GM19395 (cell line): ENCODE results near the gene UCK1.
A peak's percentile ranks its signal among the peaks of the same experiment; 100 is the strongest.
"Not testable (repeated sequence)": the region's sequence is repeated elsewhere in the genome, so short reads cannot be mapped to it uniquely, and the experiment has no call there.

Experiments
- ATAC-seq: cut with Tn5 transposase; IDR thresholded peaks from one replicate; pipeline ENCODE4 v1.9.1; 2021; ENCODE audit warnings: mild to moderate bottlenecking, moderate library complexity; ENCODE audit not compliant: unreplicated experiment

The UCK1 gene

DNA sequence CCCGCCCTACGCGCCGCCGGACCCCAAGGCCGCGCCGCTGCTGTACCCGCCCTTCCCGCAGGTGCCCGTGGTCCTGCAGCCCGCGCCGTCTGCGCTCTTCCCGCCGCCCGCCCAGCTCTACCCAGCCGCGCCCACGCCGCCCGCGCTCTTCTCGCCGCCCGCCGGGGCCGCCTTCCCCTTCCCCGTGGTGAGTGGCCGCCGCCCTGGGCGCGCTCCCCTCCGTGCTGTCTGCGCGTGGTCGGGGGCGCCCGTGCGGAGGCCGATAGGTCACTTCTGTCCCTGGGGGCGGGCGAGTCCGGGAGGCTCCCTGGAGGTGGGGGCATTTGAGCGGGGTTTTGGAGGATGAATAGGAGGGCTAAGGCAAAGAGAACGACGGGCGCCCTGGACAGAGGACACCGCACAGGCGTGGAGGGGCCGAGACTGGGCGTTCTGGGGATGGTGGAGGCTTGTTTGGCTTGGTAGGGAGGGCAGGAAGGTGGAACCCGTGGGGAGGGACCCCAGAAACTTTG lies 23.8 kb upstream of the UCK1 start:
- ATAC-seq: no peak

DNA sequence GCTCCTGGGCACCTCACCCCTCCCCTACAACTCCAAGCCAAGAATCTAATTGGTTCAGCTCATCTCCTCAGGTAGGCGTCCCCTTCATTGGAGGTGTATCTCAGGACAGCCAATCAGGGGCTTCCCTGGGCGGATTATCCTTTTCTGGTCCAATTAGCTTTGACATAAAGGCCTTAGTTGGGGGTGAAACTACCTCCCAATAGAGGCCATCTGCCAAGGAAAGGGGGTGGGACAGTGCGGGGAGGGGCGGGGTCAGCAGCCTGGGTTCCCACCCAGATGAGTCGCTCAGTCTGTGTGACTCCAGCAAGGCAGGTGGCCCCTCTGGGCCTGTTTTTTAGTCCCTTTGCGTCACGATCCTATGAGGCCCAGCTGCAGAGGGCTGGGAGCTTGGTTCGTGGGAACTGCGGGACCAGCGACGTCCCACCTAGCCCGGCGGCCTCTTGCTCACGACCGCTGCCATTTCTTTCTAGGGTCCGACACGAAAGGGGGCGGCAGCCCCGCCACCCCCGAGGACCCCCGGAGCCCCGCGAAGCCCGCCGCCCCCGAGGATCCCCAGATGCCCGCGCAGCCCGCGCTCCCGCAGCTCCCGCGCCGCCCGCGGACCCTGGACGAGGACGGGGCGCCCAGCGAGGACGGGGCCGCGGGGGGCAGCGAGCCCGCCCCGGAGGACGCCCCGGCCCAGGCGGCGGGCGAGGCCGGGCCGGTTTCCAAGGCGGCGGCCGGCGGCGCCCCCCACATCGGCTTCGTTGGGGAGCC lies 23.2 kb upstream of the UCK1 start:
- ATAC-seq: no peak

DNA sequence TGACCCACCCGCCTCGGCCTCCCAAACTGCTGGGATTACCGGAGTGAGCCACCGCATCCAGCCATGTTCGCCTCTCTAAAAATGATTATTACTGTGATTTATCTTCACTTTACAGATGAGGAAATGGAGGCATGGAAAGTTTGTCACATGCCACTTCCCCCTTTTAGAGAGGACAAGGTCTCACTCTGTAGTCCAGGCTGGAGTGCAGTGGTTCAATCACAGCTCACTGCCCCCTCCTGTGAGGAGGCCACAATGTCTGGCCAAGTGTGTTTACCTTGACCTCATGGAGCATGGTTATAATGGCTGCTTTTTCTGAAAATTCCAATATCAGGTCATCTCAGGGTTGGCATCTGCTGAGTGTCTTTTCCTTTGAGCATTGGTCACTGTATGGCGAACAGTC lies 21.0 kb upstream of the UCK1 start:
- no peak for ATAC-seq

DNA sequence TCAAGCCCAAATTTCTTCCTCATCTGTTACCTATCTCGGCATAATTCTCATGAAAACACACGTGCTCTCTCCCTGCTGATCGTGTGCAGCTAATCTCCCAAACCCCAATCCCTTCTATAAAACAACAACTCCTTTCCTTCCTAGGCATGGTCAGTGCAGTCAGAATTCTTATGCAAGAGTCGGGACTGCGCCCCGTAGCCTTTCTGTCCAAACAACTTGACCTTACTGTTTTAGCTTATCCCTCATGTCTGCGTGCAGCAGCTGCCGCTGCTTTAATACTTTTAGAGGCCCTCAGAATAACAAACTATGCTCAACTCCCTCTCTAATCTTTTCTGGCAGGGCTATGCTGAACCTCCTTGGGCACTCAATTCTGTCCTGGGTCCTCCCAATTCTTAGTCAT lies 19.4 kb upstream of the UCK1 start:
- ATAC-seq: not testable (repeated sequence)

DNA sequence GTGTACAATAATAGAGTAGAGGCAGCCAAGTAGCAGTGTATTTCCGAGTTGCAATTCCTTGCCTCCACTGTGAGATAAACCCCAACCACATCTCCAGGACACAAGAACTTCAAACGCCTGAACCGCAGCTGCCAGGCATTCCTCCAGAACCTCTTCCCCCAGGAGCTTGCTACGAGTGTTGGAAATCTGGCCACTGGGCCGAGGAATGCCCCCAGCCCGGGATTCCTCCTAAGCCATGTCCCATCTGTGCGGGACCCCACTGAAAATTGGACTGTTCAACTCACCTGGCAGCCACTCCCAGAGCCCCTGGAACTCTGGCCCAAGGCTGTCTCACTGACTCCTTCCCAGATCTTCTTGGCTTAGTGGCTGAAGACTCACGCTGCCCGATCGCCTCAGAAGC lies 18.1 kb upstream of the UCK1 start:
- not testable (repeated sequence) for ATAC-seq

DNA sequence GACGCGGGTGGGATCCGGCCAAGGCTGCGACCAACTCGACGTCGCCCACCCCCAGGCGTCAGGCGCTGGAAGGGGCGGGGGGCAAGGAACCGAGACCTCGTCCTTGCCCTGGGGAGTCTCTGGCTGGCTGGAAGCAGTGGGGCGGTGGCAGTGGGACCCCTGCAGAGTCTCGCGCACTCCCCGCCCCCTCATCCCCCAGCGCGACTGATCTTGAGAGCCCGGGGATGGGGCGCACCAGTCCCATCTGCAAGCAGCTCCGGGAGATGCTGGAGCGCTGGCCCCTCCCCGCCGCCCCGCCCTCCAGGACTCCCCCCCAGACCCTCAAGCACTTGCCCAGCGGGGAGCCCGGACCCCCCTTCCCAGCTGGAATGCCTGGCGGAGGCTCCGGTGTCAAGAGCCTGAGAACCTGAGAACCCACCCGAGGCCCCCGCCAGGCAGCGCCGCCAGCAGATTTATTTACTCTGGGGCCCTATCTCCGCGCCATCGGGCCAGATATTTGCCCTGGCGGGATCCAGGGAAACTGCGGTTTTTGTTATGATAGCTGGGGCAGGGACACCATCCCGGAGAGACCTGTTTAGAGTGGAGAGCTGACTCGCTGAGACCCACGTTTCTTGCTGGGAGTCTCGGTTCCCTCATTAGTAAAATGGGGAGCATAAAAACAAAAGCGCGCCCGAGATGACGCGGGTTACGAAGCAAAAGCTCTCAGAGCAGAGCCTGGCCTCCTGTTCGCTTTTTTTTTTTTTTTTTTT lies 15.4 kb upstream of the UCK1 start:
- ATAC-seq: no peak

DNA sequence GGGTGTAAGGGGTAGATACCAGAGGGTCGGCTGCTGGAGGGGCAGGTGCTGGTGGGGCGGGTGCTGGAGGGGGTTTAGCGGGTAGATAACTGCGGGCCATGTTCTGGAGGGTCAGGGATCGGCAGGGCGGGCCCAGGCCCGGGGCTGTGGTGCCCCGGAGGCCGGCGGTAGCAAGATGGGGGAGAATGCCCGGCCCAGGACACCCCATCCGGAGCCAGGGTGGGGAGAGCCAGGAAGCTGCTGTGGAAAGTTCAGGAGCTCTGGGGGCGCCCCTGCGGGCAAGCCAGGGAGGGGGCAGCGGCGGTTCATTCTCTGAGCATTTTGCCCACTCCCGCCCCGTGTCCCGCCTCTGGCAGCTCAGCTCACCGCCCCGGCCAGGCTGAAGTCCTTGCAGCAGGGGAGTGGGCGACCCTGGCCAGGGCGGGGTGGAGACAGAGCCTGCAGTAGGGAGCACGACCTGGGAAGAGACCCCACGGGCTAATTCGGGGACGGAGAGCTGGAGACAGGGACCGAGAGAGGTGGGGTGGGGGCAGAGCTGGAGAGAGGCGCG lies 14.8 kb upstream of the UCK1 start:
- no peak for ATAC-seq

DNA sequence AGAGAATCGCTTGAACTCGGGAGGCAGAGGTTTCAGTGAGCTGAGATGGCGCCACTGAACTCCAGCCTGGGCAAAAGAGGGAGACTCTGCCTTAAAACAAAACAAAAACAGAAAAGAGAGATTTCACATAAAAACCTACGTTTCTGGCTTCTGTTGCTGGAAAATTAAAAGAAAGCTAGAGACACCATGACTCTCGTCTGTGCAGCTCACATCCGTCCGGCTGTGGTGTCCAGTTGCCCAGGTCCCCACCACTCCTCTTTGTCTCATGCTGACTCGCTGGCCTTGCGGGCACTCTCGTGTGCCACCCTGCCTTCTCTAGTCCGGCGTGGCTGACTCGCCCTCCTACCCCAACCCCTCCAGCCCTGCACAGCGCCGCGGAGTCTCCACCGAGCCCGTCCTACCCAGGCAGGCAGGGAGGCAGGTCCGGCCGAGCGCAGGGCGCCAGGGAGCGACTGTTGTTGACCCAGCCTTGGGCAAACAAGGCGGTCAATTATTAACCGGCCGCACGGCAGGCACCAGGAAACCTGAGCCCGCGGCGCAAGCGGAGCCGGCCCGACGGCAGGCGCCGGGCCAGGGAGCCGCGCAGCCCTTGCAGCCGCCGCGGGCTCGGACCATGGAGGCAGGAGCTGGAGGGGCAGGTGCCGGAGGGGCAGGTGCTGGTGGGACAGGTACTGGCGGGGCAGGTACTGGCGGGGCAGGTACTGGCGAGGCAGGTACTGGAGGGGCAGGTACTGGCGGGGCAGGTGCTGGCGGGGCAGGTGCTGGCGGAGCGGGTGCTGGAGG lies 14.1 kb upstream of the UCK1 start, which contains the start of gene PRRT1B:
Gene PRRT1B (plus strand): TSS at position 521 of the 783 bp plus-strand sequence. CDS start 93 bp downstream, at position 614.
- ATAC-seq: no peak

DNA sequence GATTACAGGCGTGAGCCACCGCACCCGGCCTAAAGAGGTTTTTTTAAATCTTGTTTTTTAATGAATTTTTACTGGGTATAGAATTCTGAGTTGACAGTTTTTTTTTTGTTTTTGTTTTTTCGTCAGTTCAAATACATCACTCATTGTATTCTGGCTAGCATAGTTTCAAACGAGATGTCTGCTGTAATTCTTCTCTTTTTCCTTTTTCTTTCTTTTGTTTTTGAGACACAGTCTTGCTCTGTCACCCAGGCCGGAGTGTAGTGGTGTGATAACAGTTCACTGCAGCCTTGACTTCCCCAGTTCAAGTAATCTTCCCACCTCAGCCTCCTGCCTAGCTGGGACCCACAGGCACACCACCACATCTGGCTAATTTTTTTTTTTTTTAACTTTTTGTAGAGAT lies 12.1 kb upstream of the UCK1 start:
- ATAC-seq: no peak

DNA sequence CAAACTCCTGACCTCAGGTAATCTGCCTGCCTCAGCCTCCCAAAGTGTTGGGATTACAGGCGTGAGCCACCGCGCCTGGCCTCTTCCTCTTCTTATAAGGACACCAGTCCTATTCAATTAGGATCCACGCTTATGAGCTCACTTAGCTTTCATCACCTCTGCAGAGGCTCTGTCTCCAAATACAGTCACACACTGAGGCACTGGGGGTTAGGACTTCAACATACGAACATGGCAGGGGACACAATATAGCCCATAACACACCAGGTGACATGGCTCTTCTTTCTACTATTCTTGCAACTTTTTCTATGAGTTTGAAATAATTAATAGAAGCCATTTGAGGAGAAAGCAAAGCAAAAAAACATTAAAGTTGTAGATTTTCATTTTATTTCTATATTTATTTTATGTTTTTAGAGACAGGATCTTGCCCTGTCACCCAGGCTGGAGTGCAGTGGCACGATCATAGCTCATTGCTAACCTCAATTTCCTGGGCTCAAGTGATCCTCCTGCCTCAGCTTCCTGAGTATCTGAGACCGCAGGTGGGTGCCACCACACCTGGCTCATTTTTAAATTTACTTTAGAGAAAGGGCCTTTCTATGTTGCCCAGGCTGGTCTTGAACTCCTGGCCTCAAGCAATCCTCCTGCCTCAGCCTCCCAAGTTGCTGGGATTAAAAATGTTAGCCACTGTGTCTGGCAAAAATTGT lies 8.3 kb upstream of the UCK1 start:
- no peak for ATAC-seq

DNA sequence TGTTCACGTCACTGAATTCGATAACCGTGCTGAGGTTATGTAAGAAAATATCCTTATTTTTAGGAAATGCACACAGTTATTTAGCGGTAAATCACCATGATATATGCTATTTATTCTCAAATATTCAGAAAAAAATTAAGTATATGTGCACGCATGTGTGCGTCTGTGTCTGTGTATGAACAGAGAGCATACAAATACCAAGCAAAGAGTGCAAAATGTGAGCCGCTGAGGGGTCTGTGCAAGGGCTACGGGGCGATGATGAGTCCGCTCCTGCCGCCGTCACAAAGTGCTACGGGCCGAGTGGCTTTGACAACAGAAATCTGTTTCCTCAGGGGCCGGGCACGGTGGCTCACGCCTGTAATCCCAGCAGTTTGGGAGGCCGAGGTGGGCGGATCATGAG lies 6.9 kb upstream of the UCK1 start:
- ATAC-seq: no peak

DNA sequence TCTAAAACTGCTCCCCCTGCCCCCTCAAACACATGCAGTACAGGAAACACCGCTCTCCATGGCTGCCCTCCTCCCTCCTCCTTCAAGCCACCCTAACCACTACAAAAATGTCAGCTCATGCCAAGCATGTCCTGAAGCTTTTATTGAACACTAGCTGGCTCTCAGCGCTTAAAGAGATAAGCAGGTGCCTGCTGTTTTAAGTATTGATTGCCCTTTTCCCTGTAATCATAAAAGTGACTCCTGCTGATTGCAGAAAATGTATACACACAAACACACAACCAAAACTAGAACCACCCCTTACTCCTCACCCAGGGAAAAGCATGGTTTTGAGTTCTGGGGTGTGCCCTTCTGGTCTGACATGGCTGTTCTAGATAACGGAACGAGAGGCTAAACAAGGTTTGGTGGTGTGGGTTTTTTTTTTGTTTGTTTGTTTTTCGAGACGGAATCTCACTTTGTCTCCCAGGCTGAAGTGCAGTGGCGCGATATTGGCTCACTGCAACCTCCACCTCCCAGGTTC lies 3.7 kb upstream of the UCK1 start:
- no peak for ATAC-seq

DNA sequence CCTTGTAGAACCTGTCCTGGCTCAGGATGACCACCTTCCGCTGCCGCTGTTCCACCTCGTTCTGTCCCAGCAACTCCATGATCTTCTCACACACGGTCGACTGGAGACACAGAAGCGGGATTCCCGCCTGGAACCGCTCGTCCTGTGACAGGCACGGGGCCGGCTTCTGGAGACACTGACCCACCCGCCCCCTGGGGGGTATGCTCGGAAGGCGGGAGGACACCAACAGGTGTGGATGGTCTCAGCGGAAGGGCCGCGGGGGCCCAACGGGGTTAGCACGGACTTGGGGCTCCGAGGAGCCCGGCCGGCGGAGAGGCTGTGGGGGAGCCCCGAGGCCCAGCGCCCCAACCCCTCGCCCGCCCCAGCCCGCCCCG lies 530 bp downstream of the UCK1 start:
- peak; percentile 31 for ATAC-seq

DNA sequence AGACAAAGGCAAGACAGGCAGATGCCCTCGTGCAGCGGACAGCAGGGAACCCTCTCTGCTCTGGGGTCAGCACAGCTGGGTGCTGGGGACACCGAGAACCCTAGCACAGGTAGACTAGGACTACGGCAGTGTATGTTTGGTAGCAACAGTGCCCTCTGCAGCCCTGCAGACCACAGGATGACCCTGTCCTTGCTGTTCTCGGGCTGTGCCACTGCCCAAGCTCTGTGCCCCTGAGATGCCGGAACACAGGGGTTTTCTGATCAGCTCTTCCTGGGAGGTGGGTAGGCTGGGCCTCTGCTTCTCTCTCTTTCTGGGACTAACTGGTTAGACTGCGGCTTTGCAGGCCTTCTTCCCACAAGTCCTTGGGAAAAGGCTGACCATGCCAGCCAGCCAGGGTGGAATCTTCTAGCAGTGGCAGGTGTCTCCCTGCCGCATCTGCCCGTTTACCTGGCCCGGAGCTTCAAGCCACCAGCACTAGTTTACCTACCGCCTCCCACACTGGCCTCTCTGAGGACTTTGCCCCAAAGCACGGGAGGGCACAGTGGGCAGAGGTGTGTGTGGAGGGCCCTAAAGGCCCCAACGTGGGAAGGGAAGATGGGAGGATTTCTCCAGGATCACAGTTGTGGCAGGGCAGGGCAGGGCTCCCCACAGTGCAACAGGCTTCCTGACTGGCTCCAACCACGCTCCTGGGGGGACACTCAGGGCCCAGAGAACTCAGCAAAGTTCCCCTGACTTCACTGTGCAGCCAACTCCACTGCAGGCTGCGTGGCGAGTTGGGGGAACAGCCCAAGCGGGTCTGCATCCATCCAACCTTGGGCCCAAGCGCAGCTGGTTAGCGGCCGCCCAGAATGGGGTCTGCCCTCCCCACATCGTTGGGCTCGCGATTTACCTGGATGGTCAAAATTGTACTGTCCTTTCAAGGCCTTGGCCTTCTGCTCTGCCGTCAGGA lies 1.2 kb downstream of the UCK1 start:
- no peak for ATAC-seq

DNA sequence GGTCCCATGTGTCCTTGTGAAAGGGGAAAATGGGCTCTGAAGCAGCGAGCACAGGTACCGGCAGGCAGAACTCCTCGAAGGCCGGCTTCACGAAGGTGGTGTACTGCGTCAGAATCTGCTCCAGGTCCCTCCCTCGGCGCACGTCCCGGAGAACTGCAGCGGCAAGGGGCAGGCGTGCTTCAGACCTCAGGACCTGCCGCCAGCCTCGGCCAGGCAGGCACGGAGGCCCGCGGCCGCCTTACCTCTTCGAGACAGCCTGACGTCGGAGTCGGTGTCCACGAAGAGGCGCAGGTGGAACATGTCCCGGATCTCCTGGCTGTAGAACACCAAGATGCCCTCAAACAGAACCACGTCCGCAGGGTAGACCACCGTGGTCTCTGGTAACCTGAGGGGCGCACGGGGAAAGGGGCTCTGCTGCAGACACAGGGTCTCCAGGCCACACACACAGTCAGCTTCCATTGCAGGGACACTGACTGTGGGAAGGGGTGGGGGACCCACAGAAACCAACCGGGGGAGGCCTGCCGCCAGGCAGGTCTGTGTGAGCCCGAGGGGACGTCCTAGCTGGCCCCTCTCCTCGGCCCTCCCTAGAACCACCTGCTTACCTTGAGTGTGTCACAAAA lies 2.1 kb downstream of the UCK1 start:
- ATAC-seq: no peak

DNA sequence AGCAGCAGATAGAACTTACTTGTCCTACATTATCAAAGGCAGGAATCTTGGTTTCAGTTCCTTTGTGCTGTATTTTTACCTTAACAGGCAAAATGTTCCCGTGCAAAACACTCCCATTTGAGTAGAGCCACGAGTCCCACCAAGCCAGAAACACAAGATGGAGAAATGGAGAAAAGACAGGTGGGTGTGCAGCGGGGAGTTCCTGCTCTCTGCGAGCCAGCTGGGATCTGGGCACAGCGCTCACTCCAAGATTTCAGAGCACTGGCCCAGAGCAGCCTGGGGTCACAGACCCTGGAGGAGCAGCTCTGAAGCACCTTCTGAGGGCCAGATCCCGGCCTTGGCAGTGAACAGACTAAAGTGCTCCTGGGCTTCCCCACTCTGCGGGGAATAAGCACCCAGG lies 2.9 kb downstream of the UCK1 start:
- ATAC-seq: no peak

DNA sequence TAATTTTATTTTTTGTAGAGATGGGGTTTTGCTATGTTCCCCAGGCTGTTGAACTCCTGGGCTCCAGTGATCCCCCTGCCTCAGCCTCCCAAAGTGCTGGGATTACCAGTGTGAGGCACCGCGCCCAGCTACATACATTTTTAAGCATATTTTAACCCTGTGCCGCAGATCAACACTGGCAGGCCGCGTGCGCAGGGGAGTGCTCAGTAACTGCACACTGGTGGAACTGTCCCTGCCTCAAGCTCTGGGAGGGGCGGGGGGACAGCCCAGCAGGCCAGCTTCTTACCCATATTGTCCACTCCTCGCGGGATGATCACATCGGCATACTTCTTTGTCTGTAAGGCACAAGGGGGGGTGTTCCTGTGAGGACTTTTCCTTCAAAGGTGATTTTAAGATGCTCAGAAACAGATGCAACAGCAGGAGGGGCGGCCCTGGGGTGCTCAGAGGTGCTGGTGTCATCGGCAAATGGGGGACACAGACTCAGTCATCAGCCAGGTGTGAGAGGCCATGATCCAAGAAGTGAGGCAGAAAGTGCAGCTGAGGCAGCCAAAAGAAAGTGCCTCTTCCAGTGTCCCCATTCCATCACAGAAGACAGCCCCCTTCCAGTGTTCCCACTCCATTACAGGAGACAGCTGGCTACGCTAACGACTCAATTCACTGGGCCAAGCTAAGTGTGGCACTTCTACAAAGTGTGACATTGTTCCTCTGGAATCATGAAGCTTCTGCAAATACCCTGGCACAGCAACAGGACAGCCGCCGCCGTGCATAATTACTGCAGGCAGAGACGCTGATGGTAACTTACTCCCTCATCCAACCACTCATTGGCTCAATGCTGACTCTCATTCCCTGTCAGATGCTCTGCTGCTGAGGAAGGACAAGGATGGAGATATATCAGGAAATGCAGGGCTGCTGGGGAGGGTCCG lies 5.2 kb downstream of the UCK1 start:
- no peak for ATAC-seq
